Measurements from ENCODE around the gene TEX10. TPM values are rescaled to one million over a fixed set of nuclear protein-coding genes. Genes with fewer than 3 reads are reported as not detected.

TEX10 gene
- total RNA-seq, 1 donor from 2014 or later = 33.4 TPM

- no peaks in the 10 kb centered on the region for H3K27me3 ChIP-seq (ENCODE audit: control insufficient read depth, insufficient read depth, low read length)
- TF ChIP-seq, protein P1, sequence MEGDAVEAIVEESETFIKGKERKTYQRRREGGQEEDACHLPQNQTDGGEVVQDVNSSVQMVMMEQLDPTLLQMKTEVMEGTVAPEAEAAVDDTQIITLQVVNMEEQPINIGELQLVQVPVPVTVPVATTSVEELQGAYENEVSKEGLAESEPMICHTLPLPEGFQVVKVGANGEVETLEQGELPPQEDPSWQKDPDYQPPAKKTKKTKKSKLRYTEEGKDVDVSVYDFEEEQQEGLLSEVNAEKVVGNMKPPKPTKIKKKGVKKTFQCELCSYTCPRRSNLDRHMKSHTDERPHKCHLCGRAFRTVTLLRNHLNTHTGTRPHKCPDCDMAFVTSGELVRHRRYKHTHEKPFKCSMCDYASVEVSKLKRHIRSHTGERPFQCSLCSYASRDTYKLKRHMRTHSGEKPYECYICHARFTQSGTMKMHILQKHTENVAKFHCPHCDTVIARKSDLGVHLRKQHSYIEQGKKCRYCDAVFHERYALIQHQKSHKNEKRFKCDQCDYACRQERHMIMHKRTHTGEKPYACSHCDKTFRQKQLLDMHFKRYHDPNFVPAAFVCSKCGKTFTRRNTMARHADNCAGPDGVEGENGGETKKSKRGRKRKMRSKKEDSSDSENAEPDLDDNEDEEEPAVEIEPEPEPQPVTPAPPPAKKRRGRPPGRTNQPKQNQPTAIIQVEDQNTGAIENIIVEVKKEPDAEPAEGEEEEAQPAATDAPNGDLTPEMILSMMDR (IDR thresholded peaks at IDR 0.05; ENCODE audit: insufficient read depth, low read length, poor library complexity, severe bottlenecking) = no peak
- no peak for DNase-seq (ENCODE audit: low read depth)
- H3K4me3 ChIP-seq (ENCODE audit: low read depth, low read length) = no peak overlapping the region
- H3K36me3 ChIP-seq (ENCODE audit: control insufficient read depth, insufficient read depth, low read length) = peaks cover 1% of the 10 kb centered on the region
Measured at GRCh38 chr9:100268271-100268670, 84.5 kb downstream of the TEX10 start.

- TF ChIP-seq, protein P1 (IDR thresholded peaks at IDR 0.05; ENCODE audit: insufficient read depth, low read length, poor library complexity, severe bottlenecking) = no peak
- Histone ChIP-seq H3K36me3 (ENCODE audit: control insufficient read depth, insufficient read depth, low read length) (no peaks in the 10 kb centered on the region), H3K4me3 (ENCODE audit: low read depth, low read length) (no peak overlapping the region), H3K27me3 (ENCODE audit: control insufficient read depth, insufficient read depth, low read length) (no peaks in the 10 kb centered on the region)
- no peak for DNase-seq (ENCODE audit: low read depth)
Measured at GRCh38 chr9:100267211-100267610, 85.5 kb downstream of the TEX10 start.

Other genes with a start within 250 kb of the TEX10 start
- 76.1 and 77.3 TPM in 2 replicates for gene MSANTD3, start 74.2 kb upstream of the TEX10 start, total RNA-seq
- 15.7 and 23.4 TPM in 2 replicates for gene TMEFF1, start 120.2 kb upstream of the TEX10 start, total RNA-seq
- gene CAVIN4, start 225.1 kb upstream of the TEX10 start, total RNA-seq = 3.1 and 3.6 TPM in 2 replicates